ENCODE data around the gene PTPRJ. TPM values are rescaled to one million over a fixed set of nuclear protein-coding genes. Genes with fewer than 3 reads are reported as not detected.

The PTPRJ gene
- total RNA-seq, 6 experiments from 2014 or later, result 12.5 to 33.0 (median 19.8) TPM

GRCh38 chr11:48055292-48056132, 75.2 kb downstream of the PTPRJ start:
- TF ChIP-seq POLR2A (IDR thresholded peaks at IDR 0.05) (no peak), CTCF (IDR thresholded peaks at IDR 0.05) (no peak)
- DNase-seq (no peak), ATAC-seq (peak; percentile 55 to 73 (median 72))
- peak overlapping the region; percentile 13 to 45 (median 30) for H3K27ac ChIP-seq
- WGBS (ENCODE audit: insufficient coverage, low coverage, low lambda C conversion rate, missing lambda C conversion rate), result 32% methylated on average over 10 of the region's 12 CpGs
- peaks cover 0 to 47% (median 10%) of the 10 kb centered on the region in 4 donors for H3K4me1 ChIP-seq
- H3K4me3 ChIP-seq, result no peak overlapping the region
- H3K27me3 ChIP-seq, result no peaks in the 10 kb centered on the region
- H3K36me3 ChIP-seq, result no peaks in the 10 kb centered on the region
- intact Hi-C loops (cut with DNase I), result no loop called here
- no peaks in the 10 kb centered on the region for H3K9me3 ChIP-seq

GRCh38 chr11:48056325-48057183, 76.2 kb downstream of the PTPRJ start:
- H3K27ac ChIP-seq, result peak overlapping the region in 2 of 3 donors; percentile 1 to 45
- 90% methylated on average over 15 of the region's 20 CpGs for WGBS (ENCODE audit: insufficient coverage, low coverage, low lambda C conversion rate, missing lambda C conversion rate)
- no peak for DNase-seq
- no peaks in the 10 kb centered on the region for H3K9me3 ChIP-seq
- H3K36me3 ChIP-seq, result no peaks in the 10 kb centered on the region
- H3K27me3 ChIP-seq, result no peaks in the 10 kb centered on the region
- TF ChIP-seq CTCF (IDR thresholded peaks at IDR 0.05) (no peak), POLR2A (IDR thresholded peaks at IDR 0.05) (no peak)
- no peak overlapping the region for H3K4me3 ChIP-seq
- intact Hi-C loops (cut with DNase I), result no loop called here
- no peak for ATAC-seq
- peaks cover 0 to 55% (median 10%) of the 10 kb centered on the region in 4 donors for H3K4me1 ChIP-seq

- no peaks in the 10 kb centered on the region for H3K36me3 ChIP-seq
- intact Hi-C loops (cut with DNase I), result no loop called here
- 80% methylated on average over 1 of the region's 2 CpGs for WGBS (ENCODE audit: insufficient coverage, low coverage, low lambda C conversion rate, missing lambda C conversion rate)
- H3K27me3 ChIP-seq, result no peaks in the 10 kb centered on the region
- peak overlapping the region in 1 of 3 donors; percentile 80 for H3K27ac ChIP-seq
- DNase-seq, result no peak
- H3K4me3 ChIP-seq, result no peak overlapping the region
- ATAC-seq, result peak; percentile 22 to 64 (median 48)
- peaks cover 0 to 64% (median 10%) of the 10 kb centered on the region in 4 donors for H3K4me1 ChIP-seq
- TF ChIP-seq POLR2A (IDR thresholded peaks at IDR 0.05), result no peak
- no peak for TF ChIP-seq CTCF (IDR thresholded peaks at IDR 0.05)
- H3K9me3 ChIP-seq, result no peaks in the 10 kb centered on the region
These were observed 77.7 kb downstream of the PTPRJ start for GRCh38 chr11:48058064-48058463.

GRCh38 chr11:48058788-48059187, 78.4 kb downstream of the PTPRJ start:
- no peak for TF ChIP-seq CTCF (IDR thresholded peaks at IDR 0.05)
- no peak for TF ChIP-seq POLR2A (IDR thresholded peaks at IDR 0.05)
- Histone ChIP-seq H3K36me3 (no peaks in the 10 kb centered on the region), H3K27me3 (no peaks in the 10 kb centered on the region), H3K27ac (peak overlapping the region in 1 of 3 donors; percentile 80), H3K4me3 (no peak overlapping the region), H3K9me3 (no peaks in the 10 kb centered on the region), H3K4me1 (peaks cover 0 to 68% (median 10%) of the 10 kb centered on the region in 4 donors)
- 94% methylated on average over 10 of the region's 12 CpGs for WGBS (ENCODE audit: insufficient coverage, low coverage, low lambda C conversion rate, missing lambda C conversion rate)
- ATAC-seq (peak in 1 of 4 donors; percentile 80), DNase-seq (no peak)
- intact Hi-C loops (cut with DNase I), result no loop called here

Measured in right lobe of liver (tissue), 6 donors.